Lung microvascular endothelial cell (primary cell): ENCODE measurements around the gene MAP3K6. TPM values are rescaled to one million over a fixed set of nuclear protein-coding genes. Genes with fewer than 3 reads are reported as not detected.
"Not testable (repeated sequence)": the region's sequence is repeated elsewhere in the genome, so short reads cannot be mapped to it uniquely, and the experiment has no call there.

Experiments used
- DNase-seq, 2 donors: peaks; one replicate each; pipeline versions ENCODE4 v3.0.0 to v3.0.0-alpha.2; 2010; ENCODE audit warnings: low read depth in 2 of 2
- total RNA-seq: library from RNA; depleted of rRNA; stranded (reverse); fragments of >200 nt; gene quantifications from 2 replicates; pipeline ENCODE4 v1.2.1, GENCODE V29; 2014

Gene MAP3K6
- total RNA-seq, 1 donor from 2014 or later: 2.0 TPM

GRCh38 chr1:27398405-27399149 is 31.8 kb upstream of the MAP3K6 start:
- no peak for DNase-seq

GRCh38 chr1:27397749-27398148 is 31.0 kb upstream of the MAP3K6 start:
- DNase-seq: no peak

- no peak for DNase-seq
Observed at GRCh38 chr1:27397110-27397509, 30.3 kb upstream of the MAP3K6 start.

- DNase-seq: peak; percentile 62 to 72
Observed at GRCh38 chr1:27395441-27396195, 28.9 kb upstream of the MAP3K6 start.

- no peak for DNase-seq
Observed at GRCh38 chr1:27394925-27395324, 28.2 kb upstream of the MAP3K6 start.

- DNase-seq: no peak
Observed at GRCh38 chr1:27394282-27394658, 27.5 kb upstream of the MAP3K6 start.

GRCh38 chr1:27393641-27394281 is 27.0 kb upstream of the MAP3K6 start:
- no peak for DNase-seq

GRCh38 chr1:27392778-27393635 is 26.2 kb upstream of the MAP3K6 start:
- no peak for DNase-seq

- peak; percentile 93 to 94 for DNase-seq
Observed at GRCh38 chr1:27392096-27392777, 25.5 kb upstream of the MAP3K6 start, which contains the start of gene GPR3. TSS of gene GPR3 (plus strand) at chr1:27392622. CDS start at chr1:27393799, 1,177 bp downstream.

GRCh38 chr1:27391511-27392095 is 24.8 kb upstream of the MAP3K6 start:
- peak; percentile 49 to 88 for DNase-seq

GRCh38 chr1:27388337-27389005 is 21.7 kb upstream of the MAP3K6 start:
- DNase-seq: peak; percentile 43 to 60

- not testable (repeated sequence) for DNase-seq
Observed at GRCh38 chr1:27384797-27385196, 18.0 kb upstream of the MAP3K6 start.

- DNase-seq: no peak
Observed at GRCh38 chr1:27383661-27384060, 16.9 kb upstream of the MAP3K6 start.

- DNase-seq: no peak
Observed at GRCh38 chr1:27383039-27383605, 16.4 kb upstream of the MAP3K6 start, which contains the start of gene CD164L2. TSS of gene CD164L2 (minus strand) at chr1:27383333. CDS start at chr1:27383239, 94 bp downstream.

- DNase-seq: no peak
Observed at GRCh38 chr1:27381969-27382762, 15.4 kb upstream of the MAP3K6 start.

GRCh38 chr1:27380766-27381733 is 14.3 kb upstream of the MAP3K6 start:
- DNase-seq: no peak

- no peak for DNase-seq
Observed at GRCh38 chr1:27380224-27380623, 13.5 kb upstream of the MAP3K6 start.
